HCT116 (cell line): ENCODE results near the gene ITGA1. TPM values are rescaled to one million over a fixed set of nuclear protein-coding genes. Genes with fewer than 3 reads are reported as not detected.

Experiments used
- ATAC-seq: fragments of 200-7000 bp; cut with Tn5 transposase; 2 replicates; pipeline ENCODE4 v1.9.1; 2020; ENCODE audit warnings: mild to moderate bottlenecking, moderate library complexity
- BruUV-seq: library from RNA; stranded (reverse); fragments of 400-500 nt; replicated peaks from 2 replicates; lab custom pipeline; 2021; lab: Mats Ljungman, UMichigan
- CTCF ChIA-PET: fragments of 300-600 bp; sonication (Branson Sonifier 250); formaldehyde crosslinking; loops from one replicate; lab custom pipeline; 2021; ENCODE audit warnings: antibody characterized with exemption; lab: Charles Lee
- POLR2A ChIA-PET: fragments of 300-600, 350-600 bp; sonication (Branson Sonifier 250); formaldehyde crosslinking; loops from one replicate; lab custom pipeline; 2021; ENCODE audit warnings: antibody characterized with exemption; lab: Charles Lee
- RAD21 ChIA-PET, 2 experiments: fragments of 300-600 bp; sonication (Branson Sonifier 250); formaldehyde crosslinking; loops; one replicate each; lab custom pipeline; 2023; ENCODE audit warnings: low total read pairs in 2 of 2; ENCODE audit not compliant: uncharacterized antibody in 2 of 2, unreplicated experiment in 2 of 2, low non-redundant PET in 1 of 2; lab: Charles Lee
- DNase-seq: peaks from one replicate; pipeline ENCODE4 v3.0.0-alpha.2; 2010; ENCODE audit warnings: low read depth, low spot score
- H2AFZ ChIP-seq: fragments of 200-600 bp; shearing (Covaris generic), sonication (generic); 2 replicates; pipeline ENCODE4 v1.6.1; 2017; ENCODE audit warnings: low read depth, mixed run types, mixed read lengths, antibody characterized with exemption, low read length; ENCODE audit not compliant: poor library complexity, severe bottlenecking
- H3K27ac ChIP-seq: 2 replicates; pipeline ENCODE4 v1.5.1; 2012; ENCODE audit warnings: low read depth, low read length
- H3K27me3 ChIP-seq: fragments of 200-600 bp; sonication (generic); 2 replicates; pipeline ENCODE4 v1.6.1; 2016; ENCODE audit warnings: mixed run types, low read length, mixed read lengths; ENCODE audit not compliant: insufficient read depth
- H3K36me3 ChIP-seq, 2 experiments: fragments of 200-500 bp in 1 of 2; fragments of 200-600 bp in 1 of 2; sonication (Bioruptor generic) in 1 of 2; sonication (generic) in 1 of 2; 2 replicates each; pipeline versions ENCODE4 v1.5.1 to v1.6.1; 2014 to 2016; ENCODE audit warnings: low read length in 2 of 2, inconsistent platforms in 1 of 2, mixed read lengths in 1 of 2, mixed run types in 1 of 2; ENCODE audit not compliant: insufficient read depth in 2 of 2, control insufficient read depth in 1 of 2
- H3K4me1 ChIP-seq, 2 experiments: fragments of 200-600 bp in 1 of 2; sonication (generic) in 1 of 2; 2 replicates each; pipeline versions ENCODE4 v1.5.1 to v1.6.1; 2012 to 2017; ENCODE audit warnings: low read length in 2 of 2, inconsistent platforms in 1 of 2, mild to moderate bottlenecking in 1 of 2, mixed read lengths in 1 of 2, mixed run types in 1 of 2, moderate library complexity in 1 of 2; ENCODE audit not compliant: insufficient read depth in 2 of 2, control insufficient read depth in 1 of 2
- H3K4me2 ChIP-seq: fragments of 200-600 bp; sonication (generic); 2 replicates; pipeline ENCODE4 v1.6.1; 2017; ENCODE audit warnings: mixed run types, low read length, mixed read lengths
- H3K4me3 ChIP-seq, 2 experiments: fragments of 200-600 bp in 1 of 2; sonication (generic) in 1 of 2; replicated peaks in 1 of 2; 2 replicates each; pipeline ENCODE4 v1.5.1; 2011 to 2016; ENCODE audit warnings: low read length in 2 of 2, control low read depth in 1 of 2, low read depth in 1 of 2, mild to moderate bottlenecking in 1 of 2, mixed read lengths in 1 of 2, mixed run types in 1 of 2
- H3K79me2 ChIP-seq: fragments of 200-600 bp; sonication (generic); 2 replicates; pipeline ENCODE4 v1.6.1; 2017; ENCODE audit warnings: mild to moderate bottlenecking, mixed run types, low read length, moderate library complexity, mixed read lengths; ENCODE audit not compliant: insufficient read depth
- H3K9ac ChIP-seq: fragments of 200-600 bp; sonication (generic); 2 replicates; pipeline ENCODE4 v1.6.1; 2016; ENCODE audit warnings: low read length, mixed read lengths
- H3K9me2 ChIP-seq: fragments of 200-600 bp; sonication (generic), shearing (Covaris generic); 2 replicates; pipeline ENCODE4 v1.6.1; 2017; ENCODE audit warnings: mixed run types, mild to moderate bottlenecking, moderate library complexity; ENCODE audit not compliant: insufficient read depth
- H3K9me3 ChIP-seq, 2 experiments: fragments of 200-500 bp in 1 of 2; fragments of 200-600 bp in 1 of 2; sonication (Bioruptor generic) in 1 of 2; sonication (generic) in 1 of 2; 2 replicates each; pipeline ENCODE4 v1.6.1; 2014 to 2017; ENCODE audit warnings: low read length in 2 of 2, mixed read lengths in 2 of 2, inconsistent platforms in 1 of 2, low read depth in 1 of 2, mild to moderate bottlenecking in 1 of 2, mixed run types in 1 of 2, moderate library complexity in 1 of 2; ENCODE audit not compliant: control insufficient read depth in 1 of 2, insufficient read depth in 1 of 2
- H4K20me1 ChIP-seq: fragments of 200-600 bp; sonication (generic), shearing (Covaris generic); 2 replicates; pipeline ENCODE4 v1.6.1; 2017; ENCODE audit warnings: mixed run types, mild to moderate bottlenecking, moderate library complexity; ENCODE audit not compliant: insufficient read depth
- JUND ChIP-seq: IDR thresholded peaks from 2 replicates; pipeline ENCODE4 v1.6.1; 2012
- SIN3A ChIP-seq: IDR thresholded peaks from 2 replicates; pipeline ENCODE4 v1.6.1; 2012; ENCODE audit warnings: low read depth
- TCF7L2 ChIP-seq: IDR thresholded peaks from 2 replicates; pipeline ENCODE4 v1.7.0; 2011; ENCODE audit warnings: borderline replicate concordance, inconsistent platforms; ENCODE audit not compliant: insufficient read depth, insufficient read length; ENCODE audit errors: extremely low read depth
- ZBTB33 ChIP-seq: IDR thresholded peaks from 2 replicates; pipeline ENCODE4 v1.6.1; 2011; ENCODE audit warnings: mild to moderate bottlenecking, low read length, moderate library complexity; ENCODE audit not compliant: insufficient replicate concordance; ENCODE audit errors: extremely low read depth
- ZNF274 ChIP-seq: fragments of 200-500 bp; sonication (Bioruptor generic); IDR thresholded peaks from 2 replicates; pipeline ENCODE4 v1.6.1; 2014; ENCODE audit warnings: mild to moderate bottlenecking, low read depth, low read length, inconsistent platforms
- intact Hi-C: fragments of 100-400 bp; cut with micrococcal nuclease; formaldehyde crosslinking; loops from 2 replicates; pipeline ENCODE4 v1.10.0; 2022
- total RNA-seq: library from RNA; stranded (reverse); gene quantifications from one replicate; pipeline ENCODE4 v1.2.1, GENCODE V29; 2021; ENCODE audit not compliant: unreplicated experiment

ITGA1 gene
- total RNA-seq, 1 experiment from 2014 or later: 1.8 TPM

GRCh38 chr5:52809884-52810283 is 22.2 kb downstream of the ITGA1 start:
- 0 out of 2 replicates have a peak, but pooled peaks cover 5% of the 10 kb centered on the region for H4K20me1 ChIP-seq
- peak overlapping the region; percentile 41 for H3K4me2 ChIP-seq
- intact Hi-C loops: no loop called here
- H3K4me3 ChIP-seq: no peak overlapping the region
- H3K36me3 ChIP-seq: no peaks in the 10 kb centered on the region
- H3K9me3 ChIP-seq: no peaks in the 10 kb centered on the region
- ChIA-PET RAD21 (no interaction called here), CTCF (no interaction called here), POLR2A (interaction anchor here (1.0 kb wide), 1 partner anchor 10 kb away, joined by 4 read pairs; no protein-coding TSS in a partner anchor)
- DNase-seq: no peak
- TF ChIP-seq ZNF274 (no peak), ZBTB33 (no peak), SIN3A (no peak)
- H3K27me3 ChIP-seq: no peaks in the 10 kb centered on the region
- H3K27ac ChIP-seq: no peak overlapping the region
- no TSS peak for BruUV-seq
- no peak overlapping the region for H3K9ac ChIP-seq
- no peak overlapping the region for H2AFZ ChIP-seq
- no peak for ATAC-seq
- no peaks in the 10 kb centered on the region for H3K9me2 ChIP-seq
- no peaks in the 10 kb centered on the region for H3K79me2 ChIP-seq
- H3K4me1 ChIP-seq: peaks cover 0 to 16% of the 10 kb centered on the region in 2 experiments; a peak in 1 of 4 replicates

- no peak overlapping the region for H3K9ac ChIP-seq
- ATAC-seq: no peak
- no peak for TF ChIP-seq TCF7L2
- TF ChIP-seq JUND: no peak
- peaks cover 0 to 16% of the 10 kb centered on the region in 2 experiments; a peak in 1 of 4 replicates for H3K4me1 ChIP-seq
- CTCF ChIA-PET: no interaction called here
- RAD21 ChIA-PET: no interaction called here
- H2AFZ ChIP-seq: no peak overlapping the region
- no peak overlapping the region for H3K4me3 ChIP-seq
- no peaks in the 10 kb centered on the region for H3K36me3 ChIP-seq
- H3K4me2 ChIP-seq: no peak overlapping the region
- no peaks in the 10 kb centered on the region for H3K79me2 ChIP-seq
- 0 out of 2 replicates have a peak, but pooled peaks cover 5% of the 10 kb centered on the region for H4K20me1 ChIP-seq
- no peak for DNase-seq
- intact Hi-C loops: no loop called here
- H3K9me2 ChIP-seq: no peaks in the 10 kb centered on the region
- H3K27ac ChIP-seq: no peak overlapping the region
- POLR2A ChIA-PET: interaction anchor here (1.0 to 1.1 kb wide), 2 partner anchors 11 to 15 kb away, joined by 3 to 4 read pairs; no protein-coding TSS in a partner anchor
- no TSS peak for BruUV-seq
- no peaks in the 10 kb centered on the region for H3K9me3 ChIP-seq
- no peaks in the 10 kb centered on the region for H3K27me3 ChIP-seq
Measured at GRCh38 chr5:52810426-52810825, 22.7 kb downstream of the ITGA1 start.
